Ishikawa (cell line): ENCODE measurements around the gene TLE4.

Experiments used
- CEBPB ChIP-seq: IDR thresholded peaks from 2 replicates; pipeline ENCODE4 v1.6.1; 2012
- CREB1 ChIP-seq: IDR thresholded peaks from 2 replicates; pipeline ENCODE4 v1.6.1; 2012; ENCODE audit warnings: low read depth
- EGR1 ChIP-seq: IDR thresholded peaks from 2 replicates; pipeline ENCODE4 v1.6.1; 2012
- EP300 ChIP-seq: IDR thresholded peaks from 2 replicates; pipeline ENCODE4 v1.6.1; 2012; ENCODE audit warnings: borderline replicate concordance
- FOXM1 ChIP-seq: IDR thresholded peaks from 2 replicates; pipeline ENCODE4 v1.6.1; 2012; ENCODE audit warnings: low read depth, borderline replicate concordance
- MAX ChIP-seq: IDR thresholded peaks from 2 replicates; pipeline ENCODE4 v1.6.1; 2012
- NFIC ChIP-seq: IDR thresholded peaks from 2 replicates; pipeline ENCODE4 v1.6.1; 2012
- RAD21 ChIP-seq: IDR thresholded peaks from 2 replicates; pipeline ENCODE4 v1.6.1; 2012; ENCODE audit warnings: low read depth
- REST ChIP-seq: IDR thresholded peaks from 2 replicates; pipeline ENCODE4 v1.6.1; 2012; ENCODE audit warnings: low read depth, mild to moderate bottlenecking
- TAF1 ChIP-seq: IDR thresholded peaks from 2 replicates; pipeline ENCODE4 v1.6.1; 2012; ENCODE audit warnings: low read depth, mild to moderate bottlenecking
- TCF12 ChIP-seq: IDR thresholded peaks from 2 replicates; pipeline ENCODE4 v1.6.1; 2012; ENCODE audit warnings: low read depth
- TEAD4 ChIP-seq: IDR thresholded peaks from 2 replicates; pipeline ENCODE4 v1.6.1; 2012
- USF1 ChIP-seq: IDR thresholded peaks from 2 replicates; pipeline ENCODE4 v1.6.1; 2012
- YY1 ChIP-seq: IDR thresholded peaks from 2 replicates; pipeline ENCODE4 v1.6.1; 2012; ENCODE audit warnings: low read depth
- ZBTB7A ChIP-seq: IDR thresholded peaks from 2 replicates; pipeline ENCODE4 v1.6.1; 2012; ENCODE audit warnings: low read depth

TLE4 gene

GRCh38 chr9:79572032-79572607 is 355 bp downstream of the TLE4 start:
- TF ChIP-seq YY1 (no peak), USF1 (no peak), FOXM1 (no peak), NFIC (no peak), CEBPB (no peak), RAD21 (no peak), TEAD4 (no peak), REST (no peak), EGR1 (no peak), TCF12 (no peak), TAF1 (no peak), EP300 (no peak), MAX (no peak), CREB1 (no peak), ZBTB7A (no peak)

- TF ChIP-seq FOXM1: no peak
- TF ChIP-seq TAF1: no peak
- no peak for TF ChIP-seq TEAD4
- TF ChIP-seq REST: no peak
- TF ChIP-seq CREB1: no peak
- no peak for TF ChIP-seq ZBTB7A
- no peak for TF ChIP-seq MAX
- TF ChIP-seq EP300: no peak
- TF ChIP-seq NFIC: no peak
- TF ChIP-seq YY1: no peak
- no peak for TF ChIP-seq TCF12
- TF ChIP-seq RAD21: no peak
- no peak for TF ChIP-seq CEBPB
- no peak for TF ChIP-seq USF1
These were observed 1.0 kb downstream of the TLE4 start for GRCh38 chr9:79572608-79573411.

GRCh38 chr9:79573412-79573923 is 1.7 kb downstream of the TLE4 start:
- no peak for TF ChIP-seq YY1
- no peak for TF ChIP-seq MAX
- TF ChIP-seq TCF12: no peak
- no peak for TF ChIP-seq ZBTB7A
- TF ChIP-seq USF1: no peak
- TF ChIP-seq RAD21: no peak

GRCh38 chr9:79574136-79574535 is 2.4 kb downstream of the TLE4 start:
- TF ChIP-seq ZBTB7A (no peak), CREB1 (no peak), TAF1 (no peak), EGR1 (no peak), REST (no peak), MAX (no peak), RAD21 (no peak), USF1 (no peak), NFIC (no peak), EP300 (no peak), TEAD4 (no peak), CEBPB (no peak), YY1 (no peak), TCF12 (no peak), FOXM1 (no peak)
